WTC11 (cell line): ENCODE measurements around the gene GRAMD2A.

ENCODE experiments used
- ATF2 ChIP-seq: sonication (generic); formaldehyde crosslinking; IDR thresholded peaks from 2 replicates; pipeline ENCODE4 v1.8.1; 2022; ENCODE audit warnings: low read depth, missing genetic modification reagents, borderline replicate concordance
- CBFB ChIP-seq: sonication (generic); formaldehyde crosslinking; IDR thresholded peaks from 2 replicates; pipeline ENCODE4 v1.8.1; 2022; ENCODE audit warnings: mild to moderate bottlenecking, low read depth, missing genetic modification reagents
- CREB1 ChIP-seq: sonication (generic); formaldehyde crosslinking; IDR thresholded peaks from 2 replicates; pipeline ENCODE4 v1.8.0; 2023; ENCODE audit warnings: mild to moderate bottlenecking, missing genetic modification reagents
- CTCF ChIP-seq: fragments of 200-600 bp; IDR thresholded peaks from 2 replicates; pipeline ENCODE4 v1.8.0; 2022; ENCODE audit warnings: antibody characterized with exemption
- FOXJ3 ChIP-seq: sonication (generic); formaldehyde crosslinking; IDR thresholded peaks from 2 replicates; pipeline ENCODE4 v1.9.0; 2021; ENCODE audit warnings: missing genetic modification reagents, mild to moderate bottlenecking, borderline replicate concordance
- JUN ChIP-seq: sonication (generic); formaldehyde crosslinking; IDR thresholded peaks from 2 replicates; pipeline ENCODE4 v1.8.0; 2023; ENCODE audit warnings: mild to moderate bottlenecking, missing genetic modification reagents
- NR3C1 ChIP-seq: sonication (generic); formaldehyde crosslinking; conservative IDR thresholded peaks from 2 replicates; pipeline ENCODE4 v1.8.1; 2023; ENCODE audit warnings: low read depth, mild to moderate bottlenecking, missing genetic modification reagents
- STAT6 ChIP-seq: sonication (generic); formaldehyde crosslinking; conservative IDR thresholded peaks from 2 replicates; pipeline ENCODE4 v1.8.1; 2023; ENCODE audit warnings: mild to moderate bottlenecking, low read depth, missing genetic modification reagents, moderate library complexity
- TCF7 ChIP-seq: sonication (generic); formaldehyde crosslinking; IDR thresholded peaks from 2 replicates; pipeline ENCODE4 v1.8.0; 2022; ENCODE audit warnings: mild to moderate bottlenecking, low read depth, missing genetic modification reagents, moderate library complexity
- USF2 ChIP-seq: sonication (generic); formaldehyde crosslinking; IDR thresholded peaks from 2 replicates; pipeline ENCODE4 v1.8.1; 2023; ENCODE audit warnings: mild to moderate bottlenecking, missing genetic modification reagents, moderate library complexity
- ZBTB43 ChIP-seq: sonication (generic); formaldehyde crosslinking; IDR thresholded peaks from 2 replicates; pipeline ENCODE4 v1.8.1; 2023; ENCODE audit warnings: mild to moderate bottlenecking, missing genetic modification reagents
- ZNF512 ChIP-seq: sonication (generic); formaldehyde crosslinking; IDR thresholded peaks from 2 replicates; pipeline ENCODE4 v1.8.1; 2022; ENCODE audit warnings: missing genetic modification reagents, borderline replicate concordance

GRCh38 chr15:72173864-72174550 lies 23.6 kb downstream of the GRAMD2A start:
- no peak for TF ChIP-seq CTCF
- TF ChIP-seq ZBTB43 (CRISPR knock-in tag), result no peak
- TF ChIP-seq ZNF512, result no peak
- TF ChIP-seq CBFB (CRISPR knock-in tag), result no peak
- TF ChIP-seq NR3C1 (CRISPR knock-in tag), result no peak
- no peak for TF ChIP-seq TCF7 (CRISPR knock-in tag)
- TF ChIP-seq ATF2 (CRISPR knock-in tag), result no peak
- TF ChIP-seq STAT6, result no peak
- no peak for TF ChIP-seq USF2
- TF ChIP-seq JUN (CRISPR knock-in tag), result no peak
- TF ChIP-seq FOXJ3, result no peak
- TF ChIP-seq CREB1 (CRISPR knock-in tag), result no peak
